ENCODE results near the gene SMIM24.
"Not testable (repeated sequence)": the region's sequence is repeated elsewhere in the genome, so short reads cannot be mapped to it uniquely, and the experiment has no call there.

The SMIM24 gene

GRCh38 chr19:3458229-3459088, 21.9 kb downstream of the SMIM24 start:
- DNase-seq (ENCODE audit: extremely low spot score, insufficient read length, low read depth) (no peak), FAIRE-seq (no peak)

GRCh38 chr19:3457528-3458228, 22.6 kb downstream of the SMIM24 start:
- no peak for DNase-seq (ENCODE audit: extremely low spot score, insufficient read length, low read depth)
- FAIRE-seq, result no peak

DNA sequence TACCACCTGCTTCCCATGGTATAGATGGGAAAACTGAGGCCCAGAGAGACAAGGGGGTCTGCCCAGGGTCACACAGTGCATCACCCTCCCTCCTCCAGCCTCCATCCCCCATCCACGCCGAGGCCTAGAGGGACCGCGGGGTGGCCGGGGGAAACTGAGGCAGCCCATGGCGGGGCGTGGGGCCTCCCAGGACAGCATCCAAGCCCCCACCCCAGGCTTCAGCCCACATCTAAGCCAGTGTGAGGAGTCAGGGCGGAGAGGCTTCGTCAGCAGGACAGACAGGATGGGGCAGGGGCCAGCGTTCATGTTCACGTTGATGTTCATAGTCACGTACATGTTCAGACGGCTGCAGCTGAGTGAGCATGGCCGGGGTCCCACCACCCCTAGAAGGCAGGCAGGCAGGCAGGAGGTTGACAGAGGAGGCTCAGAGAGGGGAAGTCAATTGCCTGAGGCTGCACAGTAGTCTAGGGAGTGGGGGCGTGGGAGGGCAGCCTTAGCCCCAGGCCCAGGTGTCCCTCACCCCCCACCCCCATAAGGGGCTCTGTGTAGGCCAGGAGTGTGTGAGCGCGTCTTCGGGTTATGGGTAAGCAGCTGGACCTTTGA, 23.3 kb downstream of the SMIM24 start:
- no peak for DNase-seq (ENCODE audit: extremely low spot score, insufficient read length, low read depth)
- FAIRE-seq, result no peak

GRCh38 chr19:3455960-3456601, 24.2 kb downstream of the SMIM24 start:
- DNase-seq (ENCODE audit: extremely low spot score, insufficient read length, low read depth) (no peak), FAIRE-seq (no peak)

DNA sequence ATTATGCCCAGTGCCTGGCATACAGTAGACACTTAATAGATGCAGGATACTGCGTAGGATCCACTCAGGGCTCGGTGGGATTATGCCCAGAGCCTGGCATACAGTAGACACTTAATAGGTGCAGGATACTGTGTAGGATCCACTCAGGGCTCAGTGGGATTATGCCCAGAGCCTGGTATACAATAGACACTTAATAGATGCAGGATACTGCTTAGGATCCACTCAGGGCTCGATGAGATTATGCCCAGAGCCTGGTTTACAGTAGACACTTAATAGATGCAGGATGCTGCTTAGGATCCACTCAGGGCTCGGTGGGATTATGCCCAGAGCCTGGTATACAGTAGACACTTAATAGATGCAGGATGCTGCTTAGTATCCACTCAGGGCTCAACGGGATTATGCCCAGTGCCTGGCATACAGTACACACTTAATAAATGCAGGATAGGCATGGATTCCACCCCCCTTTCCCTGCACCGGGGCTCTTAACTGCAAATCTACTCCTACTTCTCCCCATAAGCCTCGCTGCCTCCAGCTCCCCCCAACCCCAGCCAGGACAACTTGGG, 24.9 kb downstream of the SMIM24 start:
- DNase-seq (ENCODE audit: extremely low spot score, insufficient read length, low read depth), result no peak
- FAIRE-seq, result no peak

DNA sequence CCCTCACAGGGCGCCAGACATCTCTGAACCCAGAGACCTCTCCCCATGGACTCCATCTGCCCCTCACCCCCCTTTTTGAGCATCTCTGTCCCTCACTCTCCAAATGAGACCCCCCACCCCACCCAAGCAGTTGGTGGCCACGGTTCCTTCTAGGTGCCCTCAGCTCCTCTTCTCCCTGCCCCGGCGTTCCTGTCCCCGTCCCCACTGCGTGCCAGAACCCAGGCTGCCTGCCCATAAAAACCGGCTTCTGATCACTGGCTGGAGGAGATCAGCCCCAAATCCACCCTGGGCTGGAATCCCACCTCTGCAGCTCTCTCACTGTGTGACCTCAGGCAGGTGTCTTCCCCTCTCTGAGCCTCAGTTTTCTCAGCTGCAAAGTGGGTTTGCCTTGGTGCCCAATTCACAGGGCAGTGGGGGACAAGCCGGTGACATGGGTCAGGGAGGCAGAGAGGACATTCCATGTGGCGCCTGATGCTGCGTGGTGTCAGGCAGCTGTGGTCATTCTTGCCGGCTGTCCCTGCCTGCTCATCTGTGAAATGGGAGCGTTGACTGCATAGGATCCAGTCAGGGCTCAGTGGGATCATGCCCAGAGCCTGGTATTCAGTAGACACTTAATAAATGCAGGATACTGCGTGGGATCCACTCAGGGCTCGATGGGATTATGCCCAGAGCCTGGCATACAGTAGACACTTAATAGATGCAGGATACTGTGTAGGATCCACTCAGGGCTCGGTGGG, 25.5 kb downstream of the SMIM24 start:
- FAIRE-seq, result no peak
- DNase-seq (ENCODE audit: extremely low spot score, insufficient read length, low read depth), result no peak

DNA sequence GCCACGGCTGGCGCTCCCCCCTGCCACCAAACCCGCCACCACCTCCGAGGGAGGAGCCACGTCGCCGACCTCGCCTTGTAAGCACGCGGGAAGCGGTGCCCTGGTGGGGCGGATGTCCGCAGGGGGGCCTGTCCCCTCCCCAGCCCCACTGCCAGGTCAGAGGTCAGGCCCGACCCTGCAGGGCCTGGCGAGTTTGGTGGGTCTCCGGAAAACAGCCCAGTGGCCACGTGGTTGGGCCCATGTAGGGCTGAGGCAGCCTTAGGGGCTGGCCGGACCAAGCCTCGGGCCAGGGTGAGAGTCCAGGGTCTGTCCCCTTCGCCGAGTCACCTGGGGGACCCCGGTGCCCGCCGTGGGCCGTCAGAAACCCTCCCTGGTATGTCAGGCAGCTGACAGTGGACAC, 26.5 kb downstream of the SMIM24 start:
- FAIRE-seq, result no peak
- no peak for DNase-seq (ENCODE audit: extremely low spot score, insufficient read length, low read depth)

- DNase-seq (ENCODE audit: extremely low spot score, insufficient read length, low read depth); FAIRE-seq: not testable (repeated sequence)
These were observed 27.4 kb downstream of the SMIM24 start for GRCh38 chr19:3452942-3453214.

DNA sequence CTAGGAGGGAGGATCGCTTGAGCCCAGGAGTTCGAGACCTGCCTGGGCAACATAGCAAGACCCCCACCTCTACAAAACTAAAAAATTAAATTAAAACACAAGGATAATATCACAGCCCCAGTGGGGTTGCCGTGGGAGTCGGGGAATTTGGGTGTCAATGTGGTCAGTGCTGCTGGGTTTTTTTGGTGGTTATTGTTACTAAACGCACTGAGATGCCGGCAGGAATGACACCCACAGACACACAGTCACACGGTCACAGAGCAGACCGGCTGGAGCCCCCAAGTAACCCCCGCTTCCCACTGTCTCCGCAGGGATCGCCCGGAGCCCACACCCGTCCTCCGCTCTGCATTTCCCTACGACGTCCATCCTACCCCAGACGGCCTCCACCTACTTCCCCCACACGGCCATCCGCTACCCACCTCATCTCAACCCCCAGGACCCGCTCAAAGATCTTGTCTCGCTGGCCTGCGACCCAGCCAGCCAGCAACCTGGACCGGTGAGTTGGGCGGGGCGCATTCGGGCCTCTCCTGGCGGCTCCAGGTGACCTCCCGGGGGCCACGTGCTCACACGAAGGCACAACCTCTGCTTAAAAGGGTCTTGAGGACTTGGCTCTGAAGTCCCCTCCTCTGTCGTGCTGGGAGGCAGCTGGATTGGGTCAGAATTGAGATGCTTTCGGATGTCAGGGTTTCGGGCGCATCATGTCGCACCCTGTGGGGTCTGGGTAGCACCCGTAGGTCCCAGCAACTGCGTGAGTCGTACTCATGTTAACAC, 28.0 kb downstream of the SMIM24 start:
- no peak for DNase-seq (ENCODE audit: extremely low spot score, insufficient read length, low read depth)
- no peak for FAIRE-seq

GRCh38 chr19:3451451-3451866, 28.9 kb downstream of the SMIM24 start:
- no peak for DNase-seq (ENCODE audit: extremely low spot score, insufficient read length, low read depth)
- no peak for FAIRE-seq

DNA sequence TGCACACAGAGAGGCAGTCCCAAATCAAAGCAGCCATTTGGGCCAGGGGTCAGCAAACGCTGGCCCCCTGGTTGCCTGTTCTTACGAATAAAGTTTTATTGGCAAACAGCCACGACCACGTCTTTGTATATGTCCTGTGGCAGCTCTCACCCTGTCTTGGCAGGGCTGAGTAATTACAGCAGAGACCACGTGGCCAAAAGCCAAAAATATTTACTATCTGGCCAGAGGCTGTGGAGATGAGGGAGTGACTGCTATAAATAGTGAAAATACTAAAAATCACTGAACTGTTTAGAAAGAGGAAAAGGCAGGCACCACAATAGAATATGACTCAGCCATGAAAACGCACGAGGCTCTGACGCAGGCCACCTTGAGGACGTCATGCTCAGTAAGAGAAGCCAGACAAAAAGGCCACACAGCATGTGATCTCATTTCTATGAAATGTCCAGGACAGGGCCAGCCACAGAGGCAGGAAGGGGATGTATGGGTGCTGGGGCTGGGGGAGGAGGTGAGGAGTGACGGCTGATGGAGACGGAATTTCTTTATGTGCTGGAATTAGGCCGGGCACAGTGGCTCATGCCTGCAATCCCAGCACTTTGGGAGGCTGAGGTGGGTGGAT, 29.4 kb downstream of the SMIM24 start:
- no peak for FAIRE-seq

GRCh38 chr19:3448616-3449334, 31.6 kb downstream of the SMIM24 start:
- no peak for FAIRE-seq

More for the DNA sequence above, 29.4 kb downstream of the SMIM24 start:
- no peak for DNase-seq (ENCODE audit: extremely low spot score, insufficient read length, low read depth)

DNA sequence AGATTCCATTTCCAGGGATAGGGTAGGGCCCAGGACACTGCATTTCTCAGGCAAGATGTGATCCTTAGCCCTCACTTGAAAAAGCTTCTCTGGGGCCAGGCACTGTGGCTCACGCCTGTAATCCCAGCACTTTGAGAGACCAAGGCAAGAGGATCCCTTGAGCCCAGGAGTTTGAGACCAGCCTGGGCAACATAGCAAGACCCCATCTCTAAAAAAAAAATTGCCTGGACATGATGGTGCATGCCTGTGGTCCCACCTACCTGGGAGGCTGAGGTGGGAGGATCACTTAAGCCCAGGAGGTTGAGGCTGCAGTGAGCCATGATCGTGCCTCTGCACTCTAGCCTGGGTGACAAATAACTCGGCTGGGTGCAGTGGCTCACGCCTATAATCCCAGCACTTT, 33.7 kb downstream of the SMIM24 start:
- DNase-seq (ENCODE audit: extremely low spot score, insufficient read length, low read depth); FAIRE-seq: not testable (repeated sequence)

More at GRCh38 chr19:3448616-3449334, 31.6 kb downstream of the SMIM24 start:
- no peak for DNase-seq (ENCODE audit: extremely low spot score, insufficient read length, low read depth)

DNA sequence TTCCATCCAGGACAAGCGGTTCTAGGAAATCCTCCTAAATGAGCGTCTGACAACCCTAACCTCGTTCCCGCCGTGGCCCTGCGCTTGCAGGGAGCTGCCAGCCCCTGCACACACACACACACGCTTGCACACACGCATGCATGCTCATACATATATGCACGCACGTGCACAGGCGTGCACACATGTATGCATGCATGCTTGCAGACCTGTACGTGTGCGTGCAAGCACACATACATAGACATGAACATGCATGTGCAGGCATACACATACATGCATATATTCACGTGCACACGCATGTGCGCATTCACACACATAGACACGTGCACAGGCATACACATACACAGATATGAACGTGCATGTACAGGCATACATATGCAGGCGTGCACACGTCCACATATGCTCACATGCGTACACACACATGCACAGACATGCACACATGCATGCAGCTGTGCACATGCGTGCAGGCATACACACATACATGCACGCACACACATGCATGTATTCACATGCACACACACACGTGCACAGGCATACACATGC, 35.6 kb downstream of the SMIM24 start:
- FAIRE-seq, result no peak
- no peak for DNase-seq (ENCODE audit: extremely low spot score, insufficient read length, low read depth)

DNA sequence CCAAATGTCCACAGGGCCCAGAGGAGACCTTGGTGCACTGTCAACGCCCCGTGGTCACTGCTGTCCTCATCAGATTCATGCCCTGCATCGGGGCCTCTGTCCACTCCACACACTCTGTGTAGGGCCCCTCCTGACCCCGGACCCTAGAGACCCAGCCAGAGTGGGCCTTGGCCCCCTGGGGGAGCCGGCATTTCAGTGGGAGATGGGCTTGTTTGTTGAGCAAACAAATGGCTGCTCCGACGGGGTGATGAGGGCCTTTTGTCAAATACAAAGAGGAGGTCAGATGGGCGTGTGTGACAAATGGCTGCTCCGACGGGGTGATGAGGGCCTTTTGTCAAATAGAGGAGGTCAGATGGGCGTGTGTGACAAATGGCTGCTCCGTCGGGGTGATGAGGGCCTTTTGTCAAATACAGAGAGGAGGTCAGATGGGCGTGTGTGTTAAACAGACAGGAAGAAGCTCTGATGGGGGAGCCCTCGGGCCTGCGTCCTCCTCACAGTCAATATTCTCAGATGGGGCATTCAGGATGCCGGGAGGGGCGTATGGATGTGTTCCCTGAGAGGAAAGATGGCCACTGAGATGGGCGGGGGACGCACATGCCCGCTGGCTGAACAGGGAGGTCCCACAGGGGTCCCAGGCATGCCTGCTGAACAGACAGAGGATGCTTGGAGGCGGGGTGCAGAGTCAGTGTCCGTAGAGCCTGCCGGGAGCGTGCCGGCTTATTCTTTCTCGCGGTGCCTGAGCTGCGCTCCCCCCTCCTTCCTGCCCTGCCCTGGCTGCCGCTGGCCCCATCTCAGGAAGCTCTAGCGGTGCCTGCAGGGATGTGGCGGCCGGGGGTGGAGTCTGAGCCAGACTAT, 36.3 kb downstream of the SMIM24 start:
- FAIRE-seq (no peak), DNase-seq (ENCODE audit: extremely low spot score, insufficient read length, low read depth) (no peak)

DNA sequence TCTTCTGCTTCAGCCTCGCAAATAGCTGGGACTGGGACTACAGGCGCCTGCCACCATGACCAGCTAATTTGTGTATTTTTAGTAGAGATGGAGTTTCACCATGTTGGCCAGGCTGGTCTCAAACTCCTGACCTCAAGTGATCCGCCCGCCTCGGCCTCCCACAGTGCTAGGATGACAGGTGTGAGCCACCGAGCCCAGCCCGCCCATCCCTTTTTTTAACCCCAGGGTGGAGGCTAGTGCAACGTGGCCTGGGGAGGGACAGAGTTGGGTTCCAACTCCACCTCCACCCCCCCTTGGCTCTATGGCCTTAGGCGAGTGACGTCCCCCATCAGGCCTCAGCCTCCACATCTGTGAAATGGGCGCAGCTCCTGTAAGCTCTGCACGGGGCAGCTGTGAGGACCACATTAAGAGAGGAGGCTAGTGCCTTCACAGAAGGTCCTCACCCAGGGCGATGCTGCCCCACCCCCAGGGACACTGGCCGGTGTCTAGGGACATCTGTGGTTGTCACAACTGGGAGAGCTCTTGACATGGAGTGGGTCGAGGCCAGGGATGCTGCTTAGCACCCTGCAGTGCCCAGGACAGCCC, 37.7 kb downstream of the SMIM24 start:
- DNase-seq (ENCODE audit: extremely low spot score, insufficient read length, low read depth) (no peak), FAIRE-seq (no peak)

DNA sequence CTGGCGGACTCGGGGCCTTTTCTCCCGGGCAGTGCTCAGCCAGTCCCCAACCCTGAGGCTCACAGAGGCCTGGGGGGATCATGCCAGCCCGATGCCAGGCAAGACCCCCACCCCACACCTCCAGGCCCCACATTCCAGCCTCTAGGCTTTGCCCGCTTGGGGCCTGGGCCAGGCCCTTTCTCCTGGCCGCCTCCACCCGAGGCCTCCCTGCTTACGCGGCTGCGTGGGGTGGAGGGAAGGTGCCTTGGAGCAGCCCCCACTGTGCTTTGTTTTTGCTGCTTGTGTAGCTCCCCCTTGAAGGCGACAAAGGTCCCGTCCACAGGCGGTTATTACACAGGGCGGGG, 38.4 kb downstream of the SMIM24 start:
- no peak for DNase-seq (ENCODE audit: extremely low spot score, insufficient read length, low read depth)
- FAIRE-seq, result no peak
